CD4-positive, alpha-beta memory T cell (primary cell): ENCODE data around the gene SHD. TPM values are rescaled to one million over a fixed set of nuclear protein-coding genes. Genes with fewer than 3 reads are reported as not detected.
A peak's percentile ranks its signal among the peaks of the same experiment; 100 is the strongest.
"Not testable (repeated sequence)": the region's sequence is repeated elsewhere in the genome, so short reads cannot be mapped to it uniquely, and the experiment has no call there.

ENCODE experiments used
- CTCF ChIA-PET: fragments of 350-600 bp; sonication (Branson Sonifier 250); formaldehyde crosslinking; loops from one replicate; lab custom pipeline; 2021; ENCODE audit warnings: inconsistent platforms; ENCODE audit not compliant: partially characterized antibody; lab: Charles Lee
- POLR2A ChIA-PET: fragments of 350-600 bp; sonication (Branson Sonifier 250); formaldehyde crosslinking; loops from one replicate; lab custom pipeline; 2021; ENCODE audit not compliant: partially characterized antibody; lab: Charles Lee
- DNase-seq, 5 donors: peaks; one replicate each; pipeline versions ENCODE4 v3.0.0 to v3.0.0-alpha.2; 2020 to 2022; ENCODE audit warnings: mixed read lengths in 1 of 5
- H3K27ac ChIP-seq: one replicate; pipeline ENCODE4 v1.7.0; 2013; ENCODE audit warnings: low read depth, low read length
- H3K27me3 ChIP-seq: 2 replicates; pipeline ENCODE4 v1.7.0; 2013; ENCODE audit warnings: mild to moderate bottlenecking, low read length, moderate library complexity; ENCODE audit not compliant: insufficient read depth
- H3K36me3 ChIP-seq: 2 replicates; pipeline ENCODE4 v1.7.0; 2013; ENCODE audit warnings: mild to moderate bottlenecking, low read length, moderate library complexity; ENCODE audit not compliant: insufficient read depth
- H3K4me1 ChIP-seq: 2 replicates; pipeline ENCODE4 v1.7.0; 2013; ENCODE audit warnings: mild to moderate bottlenecking, low read length, moderate library complexity; ENCODE audit not compliant: insufficient read depth
- H3K4me3 ChIP-seq, 2 donors: one replicate each; pipeline ENCODE4 v1.7.0; 2013; ENCODE audit warnings: low read length in 2 of 2, mild to moderate bottlenecking in 1 of 2
- H3K9me3 ChIP-seq, 2 donors: one replicate each; pipeline ENCODE4 v1.7.0; 2013; ENCODE audit warnings: low read length in 2 of 2, control low read depth in 1 of 2; ENCODE audit not compliant: control insufficient read depth in 1 of 2
- H3K27ac Mint-ChIP-seq, 7 donors: one replicate each; pipeline ENCODE4 v1.8.0; 2020 to 2021; ENCODE audit warnings: mixed read lengths in 7 of 7, mild to moderate bottlenecking in 6 of 7, inconsistent platforms in 3 of 7, moderate library complexity in 3 of 7
- H3K27me3 Mint-ChIP-seq, 2 donors: one replicate each; pipeline ENCODE4 v1.8.0; 2020 to 2021; ENCODE audit warnings: mixed read lengths in 2 of 2
- H3K36me3 Mint-ChIP-seq, 2 donors: one replicate each; pipeline ENCODE4 v1.8.0; 2020 to 2021; ENCODE audit warnings: mixed read lengths in 2 of 2, inconsistent platforms in 1 of 2, mild to moderate bottlenecking in 1 of 2
- H3K4me1 Mint-ChIP-seq, 4 donors: one replicate each; pipeline ENCODE4 v1.8.0; 2020 to 2021; ENCODE audit warnings: mixed read lengths in 4 of 4, mild to moderate bottlenecking in 1 of 4
- H3K4me3 Mint-ChIP-seq, 8 donors: one replicate each; pipeline ENCODE4 v1.8.0; 2020 to 2021; ENCODE audit warnings: mixed read lengths in 8 of 8, mild to moderate bottlenecking in 7 of 8, moderate library complexity in 6 of 8, inconsistent platforms in 3 of 8
- H3K9me3 Mint-ChIP-seq, 8 donors: one replicate each; pipeline ENCODE4 v1.8.0; 2020 to 2021; ENCODE audit warnings: mixed read lengths in 8 of 8, mild to moderate bottlenecking in 5 of 8, inconsistent platforms in 3 of 8, moderate library complexity in 1 of 8
- intact Hi-C: fragments of 100-400 bp; cut with micrococcal nuclease; formaldehyde crosslinking; loops from one replicate; pipeline ENCODE4 v1.15.1; 2023
- polyA plus RNA-seq, 2 donors: library from polyadenylated mRNA; unstranded; fragments of 300-500 nt; fragmentation: Illumina TruSeq; gene quantifications; one replicate each; pipeline ENCODE4 v1.2.3, GENCODE V29; 2021
- total RNA-seq, 2 experiments: library from RNA; stranded (reverse); gene quantifications; one replicate each; pipeline ENCODE4 v1.2.3, GENCODE V29; 2021

SHD gene, protein sequence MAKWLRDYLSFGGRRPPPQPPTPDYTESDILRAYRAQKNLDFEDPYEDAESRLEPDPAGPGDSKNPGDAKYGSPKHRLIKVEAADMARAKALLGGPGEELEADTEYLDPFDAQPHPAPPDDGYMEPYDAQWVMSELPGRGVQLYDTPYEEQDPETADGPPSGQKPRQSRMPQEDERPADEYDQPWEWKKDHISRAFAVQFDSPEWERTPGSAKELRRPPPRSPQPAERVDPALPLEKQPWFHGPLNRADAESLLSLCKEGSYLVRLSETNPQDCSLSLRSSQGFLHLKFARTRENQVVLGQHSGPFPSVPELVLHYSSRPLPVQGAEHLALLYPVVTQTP
- total RNA-seq: under 1 TPM in 1 of 2 experiments, not detected in 1; 0.58 TPM
- not detected for polyA plus RNA-seq

GRCh38 chr19:4278419-4279266, at the start of gene SHD:
TSS of gene SHD (plus strand) at chr19:4279266. CDS start at chr19:4280064, 798 bp downstream.
- H3K27ac Mint-ChIP-seq: no peak within 1 kb of the TSS
- H3K27me3 ChIP-seq: peaks cover 3% of the 10 kb centered on the region
- H3K36me3 ChIP-seq: no peaks in the 10 kb centered on the region
- ChIA-PET CTCF (interaction anchor here (1.0 kb wide), 1 partner anchor 12 kb away, joined by 5 read pairs; no protein-coding TSS in a partner anchor), POLR2A (interaction anchor here (1.2 kb wide), 1 partner anchor 64 kb away, joined by 4 read pairs; the partner anchor contains the start of gene MPND)
- H3K4me1 ChIP-seq: no peaks in the 10 kb centered on the region
- no peaks in the 10 kb centered on the region for H3K4me1 Mint-ChIP-seq
- H3K9me3 Mint-ChIP-seq: no peaks in the 10 kb centered on the region
- no peaks in the 10 kb centered on the region for H3K9me3 ChIP-seq
- no peak within 1 kb of the TSS for H3K4me3 ChIP-seq
- intact Hi-C loops: no loop called here
- DNase-seq: no peak
- H3K27ac ChIP-seq: no peak within 1 kb of the TSS
- H3K36me3 Mint-ChIP-seq: no peaks in the 10 kb centered on the region
- H3K4me3 Mint-ChIP-seq: peak within 1 kb of the TSS in 5 of 8 donors; percentile 16 to 61 (median 29)
- H3K27me3 Mint-ChIP-seq: peaks cover 13 to 25% of the 10 kb centered on the region in 2 donors

DNA sequence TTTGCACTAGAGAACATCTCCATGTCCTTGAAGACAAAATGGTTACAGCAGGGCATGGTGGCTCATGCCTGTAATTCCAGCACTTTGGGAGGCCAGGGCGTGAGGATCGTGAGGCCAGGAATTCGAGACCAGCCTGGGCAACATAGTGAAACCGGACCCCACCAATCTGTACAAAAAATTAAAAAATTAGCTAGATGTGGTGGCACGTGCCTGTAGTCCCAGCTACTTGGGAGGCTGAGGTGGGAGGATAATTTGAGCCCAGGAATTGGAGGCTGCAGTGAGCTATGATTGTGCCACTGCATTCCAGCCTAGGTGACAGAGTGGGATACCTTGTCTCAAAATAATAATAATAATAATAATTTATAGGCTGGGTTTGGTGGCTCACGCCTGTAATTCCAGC, 48.8 kb upstream of the SHD start:
- H3K9me3 ChIP-seq, CTCF ChIA-PET, H3K27ac Mint-ChIP-seq, H3K4me1 ChIP-seq, H3K9me3 Mint-ChIP-seq, H3K36me3 ChIP-seq, H3K4me3 ChIP-seq, intact Hi-C loops, H3K4me1 Mint-ChIP-seq, DNase-seq, H3K36me3 Mint-ChIP-seq, H3K4me3 Mint-ChIP-seq, POLR2A ChIA-PET, H3K27ac ChIP-seq: not testable (repeated sequence)
- H3K27me3 Mint-ChIP-seq: peaks cover 3 to 12% of the 10 kb centered on the region in 2 donors
- peaks cover 13% of the 10 kb centered on the region for H3K27me3 ChIP-seq

DNA sequence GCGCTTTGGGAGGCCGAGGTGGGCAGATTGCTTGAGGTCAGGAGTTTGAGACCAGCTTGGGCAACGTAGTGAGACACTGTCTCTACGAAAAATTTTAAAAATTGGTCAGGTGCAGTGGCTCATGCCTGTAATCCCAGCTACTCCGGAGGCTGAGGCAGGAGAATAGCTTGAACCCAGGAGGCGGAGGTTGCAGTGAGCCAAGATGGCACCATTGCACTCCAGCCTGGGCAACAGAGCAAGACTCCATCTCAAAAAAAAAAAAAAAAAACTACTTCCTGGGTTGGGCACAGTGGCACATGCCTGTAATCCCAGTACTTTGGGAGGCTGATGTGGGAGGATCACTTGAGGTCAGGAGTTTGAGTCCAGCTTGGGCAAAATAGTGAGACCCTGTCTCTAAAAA, 47.5 kb upstream of the SHD start:
- H3K27ac Mint-ChIP-seq, H3K36me3 Mint-ChIP-seq, H3K9me3 ChIP-seq, H3K4me3 Mint-ChIP-seq, H3K4me1 Mint-ChIP-seq, H3K4me1 ChIP-seq, H3K4me3 ChIP-seq, DNase-seq, POLR2A ChIA-PET, H3K36me3 ChIP-seq, H3K9me3 Mint-ChIP-seq, H3K27ac ChIP-seq, intact Hi-C loops: not testable (repeated sequence)
- CTCF ChIA-PET: interaction anchor here (1.2 kb wide), 1 partner anchor 23 kb away, joined by 4 read pairs; no protein-coding TSS in a partner anchor
- peaks cover 13% of the 10 kb centered on the region for H3K27me3 ChIP-seq
- H3K27me3 Mint-ChIP-seq: peaks cover 3 to 12% of the 10 kb centered on the region in 2 donors

DNA sequence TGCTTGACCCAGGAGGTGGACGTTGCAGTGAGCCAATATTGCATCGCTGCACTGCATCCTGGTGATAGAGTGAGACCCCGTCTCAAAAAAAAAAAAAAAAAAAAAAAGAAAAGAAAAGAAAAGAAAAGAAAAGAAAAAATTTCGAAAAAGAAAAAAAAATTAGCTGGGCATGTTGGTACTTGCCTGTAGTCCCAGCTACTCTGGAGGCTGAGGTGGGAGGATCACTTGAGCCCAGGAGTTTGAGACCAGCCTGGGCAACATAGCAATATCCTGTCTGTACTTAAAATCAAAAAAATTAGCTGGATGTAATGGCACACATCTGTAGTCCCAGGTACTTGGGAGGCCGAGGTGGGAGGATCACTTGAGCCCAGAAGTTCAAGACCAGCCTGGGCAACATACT, 46.9 kb upstream of the SHD start:
- H3K4me1 ChIP-seq, H3K36me3 Mint-ChIP-seq, H3K4me1 Mint-ChIP-seq, H3K4me3 ChIP-seq, H3K36me3 ChIP-seq, H3K9me3 ChIP-seq, DNase-seq, intact Hi-C loops, H3K4me3 Mint-ChIP-seq, H3K27ac ChIP-seq, H3K9me3 Mint-ChIP-seq, H3K27ac Mint-ChIP-seq: not testable (repeated sequence)
- CTCF ChIA-PET: interaction anchor here (0.7 to 1.8 kb wide), 5 partner anchors 10 to 293 kb away, joined by 3 to 7 read pairs (median 4); no protein-coding TSS in a partner anchor
- H3K27me3 ChIP-seq: peaks cover 13% of the 10 kb centered on the region
- POLR2A ChIA-PET: interaction anchor here (1.1 kb wide), 1 partner anchor 15 kb away, joined by 5 read pairs; the partner anchor contains the start of gene YJU2
- peaks cover 3 to 12% of the 10 kb centered on the region in 2 donors for H3K27me3 Mint-ChIP-seq

DNA sequence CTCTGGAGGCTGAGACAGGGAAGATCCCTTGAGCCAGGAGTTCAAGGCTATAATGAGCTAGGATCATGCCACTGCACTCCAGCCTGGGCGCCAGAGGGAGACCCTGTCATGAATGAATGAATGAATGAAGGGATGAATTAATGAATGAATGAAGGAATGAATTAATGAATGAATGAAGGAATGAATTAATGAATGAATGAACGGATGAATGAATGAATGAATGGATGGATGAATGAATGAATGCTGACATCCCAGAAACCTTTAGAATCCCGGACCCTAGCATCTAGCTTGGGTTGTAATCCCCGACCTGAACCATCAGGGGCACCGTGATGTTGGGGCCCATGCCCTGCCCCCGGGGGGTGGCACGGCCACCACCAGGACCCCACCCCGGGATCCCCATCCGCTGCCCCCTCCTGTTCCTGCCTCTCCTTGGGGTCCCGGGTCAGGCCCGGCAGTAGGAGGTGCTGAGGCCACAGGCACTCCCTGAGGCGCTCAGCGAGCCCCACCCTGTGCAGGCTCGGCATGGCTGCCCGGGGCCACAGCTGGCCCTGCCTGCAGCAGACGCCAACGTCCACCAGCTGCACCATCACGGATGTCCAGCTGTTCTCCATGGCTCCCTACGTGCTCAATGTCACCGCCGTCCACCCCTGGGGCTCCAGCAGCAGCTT, 46.3 kb upstream of the SHD start:
- ChIA-PET POLR2A (interaction anchor here (1.1 kb wide), 1 partner anchor 14 kb away, joined by 5 read pairs; the partner anchor contains the start of gene YJU2), CTCF (interaction anchor here (0.7 to 1.8 kb wide), 6 partner anchors 10 to 292 kb away, joined by 3 to 7 read pairs (median 4); no protein-coding TSS in a partner anchor)
- no peak overlapping the region for H3K4me3 Mint-ChIP-seq
- Histone ChIP-seq H3K27ac (no peak overlapping the region), H3K9me3 (no peaks in the 10 kb centered on the region), H3K4me3 (no peak overlapping the region), H3K27me3 (peaks cover 13% of the 10 kb centered on the region), H3K36me3 (no peaks in the 10 kb centered on the region), H3K4me1 (no peaks in the 10 kb centered on the region)
- H3K27me3 Mint-ChIP-seq: peaks cover 3 to 12% of the 10 kb centered on the region in 2 donors
- no peak for DNase-seq
- H3K27ac Mint-ChIP-seq: no peak overlapping the region
- H3K36me3 Mint-ChIP-seq: no peaks in the 10 kb centered on the region
- H3K4me1 Mint-ChIP-seq: no peaks in the 10 kb centered on the region
- no peaks in the 10 kb centered on the region for H3K9me3 Mint-ChIP-seq
- intact Hi-C loops: no loop called here

DNA sequence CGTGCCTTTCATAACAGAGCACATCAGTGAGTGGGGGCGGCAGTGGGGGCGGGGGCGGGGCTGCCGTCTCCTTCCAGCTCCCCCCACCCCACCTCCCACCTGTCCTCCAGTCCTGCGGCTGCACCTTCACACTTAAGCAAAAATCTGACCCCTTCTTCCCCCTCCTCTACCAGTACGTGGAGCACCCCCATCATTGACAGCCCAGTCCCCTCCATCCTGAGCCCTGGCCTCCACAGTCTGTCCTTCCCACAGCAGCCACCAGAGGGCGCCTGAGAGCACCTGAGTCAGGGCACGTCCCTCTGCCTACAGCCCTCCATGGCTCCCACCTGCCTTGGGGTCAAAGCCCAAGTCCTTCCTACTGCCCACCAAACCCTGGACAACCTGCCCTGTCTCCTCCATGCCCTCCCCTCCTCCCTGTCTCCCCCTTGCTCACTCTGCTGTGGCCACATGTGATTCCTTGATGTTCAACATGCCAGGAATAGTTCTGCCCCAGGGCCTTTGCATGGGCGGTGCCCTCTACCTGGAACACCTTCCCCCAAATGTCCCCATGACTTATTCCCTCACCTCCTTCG, 45.7 kb upstream of the SHD start:
- intact Hi-C loops: no loop called here
- H3K9me3 ChIP-seq: no peaks in the 10 kb centered on the region
- Mint-ChIP-seq H3K36me3 (no peaks in the 10 kb centered on the region), H3K4me1 (no peaks in the 10 kb centered on the region), H3K4me3 (no peak overlapping the region), H3K9me3 (no peaks in the 10 kb centered on the region), H3K27me3 (peaks cover 3 to 12% of the 10 kb centered on the region in 2 donors), H3K27ac (peak overlapping the region in 1 of 7 donors; percentile 8)
- no peak overlapping the region for H3K4me3 ChIP-seq
- DNase-seq: peak; percentile 37 to 56 (median 46)
- CTCF ChIA-PET: interaction anchor here (1.0 to 1.8 kb wide), 4 partner anchors 11 to 292 kb away, joined by 3 to 7 read pairs (median 4); no protein-coding TSS in a partner anchor
- no peaks in the 10 kb centered on the region for H3K36me3 ChIP-seq
- peaks cover 9% of the 10 kb centered on the region for H3K27me3 ChIP-seq
- POLR2A ChIA-PET: interaction anchor here (1.1 to 1.2 kb wide), 2 partner anchors 13 to 14 kb away, joined by 3 to 5 read pairs; partner anchors contain the start of gene YJU2
- H3K4me1 ChIP-seq: no peaks in the 10 kb centered on the region
- H3K27ac ChIP-seq: no peak overlapping the region
